D721Med (cell line): ENCODE measurements around the gene RASGEF1C.

Experiments used
- DNase-seq: peaks from one replicate; pipeline ENCODE4 v3.0.0; 2011; ENCODE audit warnings: low spot score; ENCODE audit not compliant: insufficient read length
- FAIRE-seq: peaks from 2 replicates; lab custom pipeline; 2011; peaks lifted over from hg19 to GRCh38; lab: Jason Lieb, UNC
- TF ChIP-seq, protein P1 (sequence below): IDR thresholded peaks from 2 replicates; pipeline ENCODE4 v1.5.1; 2012; ENCODE audit warnings: mild to moderate bottlenecking, control low read depth; ENCODE audit not compliant: insufficient read depth; ENCODE audit errors: missing control alignments

RASGEF1C gene

DNA sequence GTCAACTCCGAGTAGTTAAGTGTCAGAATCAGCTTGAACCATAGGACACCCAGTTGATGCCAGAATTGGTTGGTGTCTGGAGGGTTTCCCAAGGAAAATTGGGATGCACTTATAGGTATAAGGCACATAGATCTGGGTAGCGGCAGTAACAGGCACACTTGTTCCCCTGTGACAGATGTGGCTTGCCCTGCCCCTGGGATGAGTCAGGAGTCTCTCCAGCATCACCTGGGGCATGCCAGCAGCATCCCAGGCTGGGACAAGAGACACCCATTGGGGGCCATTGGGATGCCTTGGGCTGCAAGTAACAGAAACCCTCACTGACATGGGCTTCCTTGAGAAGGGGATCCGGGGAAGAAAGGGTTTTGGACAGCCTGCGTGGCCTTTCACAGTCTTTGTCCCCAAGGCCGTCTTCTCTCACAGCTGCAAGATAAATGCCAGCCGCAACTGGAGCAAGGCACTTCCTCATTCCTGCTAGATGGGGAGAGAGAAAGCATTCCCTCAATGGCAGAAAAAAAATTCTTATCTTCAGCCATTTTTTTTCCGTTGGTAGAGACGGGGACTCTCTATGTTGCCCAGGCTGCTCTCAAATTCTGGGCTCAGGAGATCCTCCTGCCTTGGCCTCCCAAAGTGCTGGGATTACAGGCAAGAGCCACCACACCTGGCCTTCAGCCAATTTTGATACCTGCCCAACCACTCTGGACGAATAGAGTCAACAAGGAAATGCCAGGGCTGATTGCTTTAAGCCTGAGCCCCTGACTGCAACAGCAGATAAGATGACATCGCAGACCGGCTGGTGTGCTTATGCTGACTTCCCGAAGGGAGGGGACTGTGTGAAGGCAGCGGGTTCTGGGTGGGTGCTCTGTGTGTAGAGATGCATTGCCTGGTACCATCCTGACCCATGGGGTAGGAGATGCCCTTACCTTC is 124.1 kb downstream of the RASGEF1C start:
- TF ChIP-seq, protein P1, sequence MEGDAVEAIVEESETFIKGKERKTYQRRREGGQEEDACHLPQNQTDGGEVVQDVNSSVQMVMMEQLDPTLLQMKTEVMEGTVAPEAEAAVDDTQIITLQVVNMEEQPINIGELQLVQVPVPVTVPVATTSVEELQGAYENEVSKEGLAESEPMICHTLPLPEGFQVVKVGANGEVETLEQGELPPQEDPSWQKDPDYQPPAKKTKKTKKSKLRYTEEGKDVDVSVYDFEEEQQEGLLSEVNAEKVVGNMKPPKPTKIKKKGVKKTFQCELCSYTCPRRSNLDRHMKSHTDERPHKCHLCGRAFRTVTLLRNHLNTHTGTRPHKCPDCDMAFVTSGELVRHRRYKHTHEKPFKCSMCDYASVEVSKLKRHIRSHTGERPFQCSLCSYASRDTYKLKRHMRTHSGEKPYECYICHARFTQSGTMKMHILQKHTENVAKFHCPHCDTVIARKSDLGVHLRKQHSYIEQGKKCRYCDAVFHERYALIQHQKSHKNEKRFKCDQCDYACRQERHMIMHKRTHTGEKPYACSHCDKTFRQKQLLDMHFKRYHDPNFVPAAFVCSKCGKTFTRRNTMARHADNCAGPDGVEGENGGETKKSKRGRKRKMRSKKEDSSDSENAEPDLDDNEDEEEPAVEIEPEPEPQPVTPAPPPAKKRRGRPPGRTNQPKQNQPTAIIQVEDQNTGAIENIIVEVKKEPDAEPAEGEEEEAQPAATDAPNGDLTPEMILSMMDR = no peak
- DNase-seq (no peak), FAIRE-seq (no peak)

DNA sequence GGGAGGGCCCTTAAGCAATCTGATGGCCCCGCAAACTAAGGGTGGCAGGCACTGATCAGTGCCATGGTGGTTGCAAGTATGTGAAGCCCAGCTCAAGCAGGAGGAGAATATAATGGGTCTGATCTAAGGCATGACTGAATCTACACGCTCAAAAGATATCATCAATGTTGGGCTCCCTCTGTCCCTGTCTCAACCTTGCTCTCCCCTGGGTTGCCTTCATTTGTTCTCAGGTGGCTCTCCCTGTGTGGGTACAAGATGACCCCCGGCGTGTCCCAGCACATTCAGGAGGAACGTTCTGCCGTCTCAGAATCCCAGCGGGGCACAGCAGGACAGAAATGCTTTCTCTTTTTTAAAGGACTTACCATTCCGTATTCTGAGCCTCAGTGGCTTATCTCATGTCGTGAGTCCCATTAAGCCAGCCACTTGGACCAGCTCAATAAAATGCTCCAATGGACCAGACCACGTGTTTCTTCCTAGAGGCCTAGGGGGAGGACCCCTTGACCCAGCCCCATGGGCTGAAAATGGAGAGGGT is 125.4 kb downstream of the RASGEF1C start:
- TF ChIP-seq, protein P1 = no peak
- DNase-seq (no peak), FAIRE-seq (no peak)

DNA sequence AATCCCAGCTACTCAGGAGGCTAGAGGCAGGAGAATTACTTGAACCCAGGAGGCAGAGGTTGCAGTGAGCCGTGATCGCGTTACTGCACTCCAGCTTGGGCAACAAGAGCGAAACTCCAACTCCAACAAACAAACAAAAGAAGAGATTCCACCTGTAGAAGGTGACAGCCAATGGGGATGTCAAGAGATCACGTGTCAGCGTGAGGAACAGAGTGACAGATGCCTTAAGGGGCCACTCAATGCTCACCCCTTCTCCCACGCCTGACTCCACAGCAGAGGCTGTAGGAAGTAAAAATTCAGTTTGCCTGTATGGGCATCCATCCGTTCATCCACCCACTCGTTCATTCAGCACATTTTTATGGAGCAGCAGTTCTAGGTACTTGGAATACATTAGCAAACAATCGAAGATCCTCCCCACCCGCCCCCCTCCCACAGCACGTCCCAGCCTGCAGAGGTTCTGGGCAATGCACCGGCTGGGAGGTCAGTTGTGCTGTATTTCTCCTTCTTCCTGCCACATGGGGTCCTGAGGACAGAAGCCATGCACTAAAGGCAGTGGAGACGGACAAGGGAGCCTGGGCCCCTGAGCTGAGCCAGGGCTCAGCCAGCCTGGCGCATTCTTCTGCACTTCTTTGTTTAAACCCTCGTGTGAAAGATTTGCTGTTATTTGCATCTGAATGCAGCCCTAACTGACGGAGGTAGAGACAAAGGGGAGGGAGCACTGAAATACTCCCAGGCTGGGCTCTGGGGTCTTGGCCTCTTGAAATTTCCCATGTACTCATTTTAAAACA is 126.2 kb downstream of the RASGEF1C start:
- FAIRE-seq (no peak), DNase-seq (no peak)
- TF ChIP-seq, protein P1 = no peak

DNA sequence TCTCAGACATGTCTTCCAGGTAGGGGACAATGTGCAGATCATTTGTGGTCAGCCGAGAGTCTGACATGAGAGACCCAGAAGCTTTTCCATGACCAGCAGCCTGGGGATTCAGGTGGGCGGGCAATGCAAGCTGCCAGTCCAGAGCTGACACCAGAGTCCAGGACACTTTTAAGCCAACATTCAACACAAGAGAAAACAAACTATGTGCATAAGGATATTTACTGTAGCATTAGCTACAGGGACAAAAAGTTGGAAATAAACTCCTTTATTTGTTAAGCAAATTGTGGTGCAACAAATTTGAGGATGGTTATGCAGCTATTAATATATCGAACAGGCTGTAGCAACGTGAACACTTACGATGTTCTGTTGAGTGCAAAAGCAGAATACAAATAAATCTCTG is 127.5 kb downstream of the RASGEF1C start:
- no peak for DNase-seq
- TF ChIP-seq, protein P1 = no peak

DNA sequence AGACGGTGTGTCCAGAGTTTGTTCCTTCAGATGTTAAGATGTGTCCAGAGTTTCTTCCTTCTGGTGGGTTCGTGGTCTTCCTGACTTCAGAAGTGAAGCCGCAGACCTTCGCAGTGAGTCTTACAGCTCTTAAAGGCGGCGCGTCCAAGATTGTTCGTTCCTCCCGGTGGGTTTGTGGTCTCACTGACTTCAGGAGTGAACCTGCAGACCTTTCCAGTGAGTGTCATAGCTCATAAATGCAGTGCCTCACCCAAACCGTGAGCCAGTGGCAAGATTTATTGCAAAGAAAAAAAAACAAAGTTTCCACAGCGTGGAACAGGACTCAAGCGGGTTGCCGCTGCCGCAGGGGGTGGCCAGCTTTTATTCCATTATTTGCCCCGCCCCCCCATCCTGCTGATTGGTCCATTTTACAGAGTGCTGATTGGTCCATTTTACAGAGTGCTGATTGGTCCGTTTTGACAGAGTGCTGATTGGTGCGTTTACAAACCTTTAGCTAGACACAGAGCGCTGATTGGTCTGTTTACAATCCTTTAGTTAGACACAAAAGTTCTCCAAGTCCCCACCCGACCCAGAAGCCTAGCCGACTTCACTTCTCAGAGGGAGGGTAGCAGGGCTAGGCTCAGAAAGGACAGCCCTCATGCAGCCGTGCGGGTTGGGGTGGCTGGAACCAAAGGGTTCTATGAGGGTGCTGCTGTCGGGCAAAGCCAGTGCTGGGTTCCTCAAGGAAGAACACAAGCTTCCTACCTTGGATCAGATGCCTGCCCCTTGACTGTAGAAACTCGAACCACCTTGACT is 128.3 kb downstream of the RASGEF1C start:
- DNase-seq = no peak
- TF ChIP-seq, protein P1 = no peak

More for the DNA sequence above, 127.5 kb downstream of the RASGEF1C start:
- FAIRE-seq = no peak

DNA sequence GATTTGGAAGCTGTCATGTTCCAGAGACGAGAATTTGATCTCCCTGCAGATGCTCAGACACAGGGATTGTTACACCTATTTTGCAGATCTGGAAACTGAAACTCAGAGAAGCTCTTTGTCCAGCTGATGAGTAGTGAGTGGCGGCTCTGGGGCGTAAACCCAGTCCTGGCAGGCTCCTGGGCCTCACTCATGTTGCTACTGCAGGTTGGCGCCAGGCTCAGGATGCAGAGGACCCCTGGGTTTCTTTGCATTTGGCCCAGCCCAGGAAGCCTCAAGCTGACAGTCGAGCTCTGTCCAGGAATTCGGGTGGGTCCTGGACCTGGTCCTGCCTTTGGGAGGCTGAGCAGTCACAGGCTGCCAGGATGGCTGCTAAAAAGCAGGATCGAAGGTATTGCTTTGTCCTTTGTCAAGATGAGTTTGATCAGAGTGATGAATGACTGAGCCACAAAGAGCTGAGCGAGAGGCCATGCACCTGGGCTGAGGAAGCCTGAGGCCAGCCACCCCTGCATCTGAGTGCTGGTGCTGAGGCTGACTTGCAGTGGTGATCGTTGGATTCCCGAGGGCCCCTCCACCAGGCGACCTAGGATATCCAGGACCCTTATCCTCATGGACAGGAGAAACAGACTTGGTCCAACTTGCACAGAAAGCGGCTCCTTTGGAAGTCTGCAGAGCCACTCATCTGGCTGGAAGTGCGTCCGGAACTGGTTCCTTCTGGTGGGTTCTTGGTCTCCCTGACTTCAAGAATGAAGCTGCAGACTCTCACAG is 129.1 kb downstream of the RASGEF1C start:
- TF ChIP-seq, protein P1 = no peak
- FAIRE-seq (no peak), DNase-seq (no peak)

More for the DNA sequence above, 128.3 kb downstream of the RASGEF1C start:
- no peak for FAIRE-seq
